GM15510 (cell line): Measurements from ENCODE around the gene EXOC3L1.

Experiments used
- POLR2A ChIP-seq: IDR thresholded peaks from 3 replicates; pipeline ENCODE4 v1.6.1; 2011; ENCODE audit warnings: borderline replicate concordance; ENCODE audit not compliant: insufficient read length; ENCODE audit errors: extremely low read depth

Gene EXOC3L1

GRCh38 chr16:67190041-67190440 lies at the start of gene EXOC3L1:
Gene EXOC3L1, minus strand, starts transcription at chr16:67190136. Its CDS starts 460 bp downstream, at chr16:67189676.
- TF ChIP-seq POLR2A = no peak

- no peak for TF ChIP-seq POLR2A
Measured at GRCh38 chr16:67238806-67239470, 49.0 kb upstream of the EXOC3L1 start.

- TF ChIP-seq POLR2A = no peak
Measured at GRCh38 chr16:67238278-67238575, 48.3 kb upstream of the EXOC3L1 start.

- TF ChIP-seq POLR2A = no peak
Measured at GRCh38 chr16:67237396-67238277, 47.7 kb upstream of the EXOC3L1 start.

- no peak for TF ChIP-seq POLR2A
Measured at GRCh38 chr16:67236563-67237395, 46.8 kb upstream of the EXOC3L1 start.

GRCh38 chr16:67235816-67236562 lies 46.1 kb upstream of the EXOC3L1 start:
- no peak for TF ChIP-seq POLR2A

- no peak for TF ChIP-seq POLR2A
Measured at GRCh38 chr16:67234180-67234597, 44.3 kb upstream of the EXOC3L1 start.

- no peak for TF ChIP-seq POLR2A
Measured at GRCh38 chr16:67233596-67233995, 43.7 kb upstream of the EXOC3L1 start.

- TF ChIP-seq POLR2A = peak; percentile 15
Measured at GRCh38 chr16:67230809-67231660, 41.1 kb upstream of the EXOC3L1 start.

- TF ChIP-seq POLR2A = no peak
Measured at GRCh38 chr16:67229906-67230808, 40.2 kb upstream of the EXOC3L1 start.

GRCh38 chr16:67228905-67229304 lies 39.0 kb upstream of the EXOC3L1 start:
- TF ChIP-seq POLR2A = no peak

- TF ChIP-seq POLR2A = peak; percentile 5
Measured at GRCh38 chr16:67228034-67228785, 38.3 kb upstream of the EXOC3L1 start.
